Parathyroid adenoma (tissue), 2 donors: ENCODE data around the gene STON2.

Source experiments
- H2AFZ ChIP-seq: fragments of 300-600 bp; sonication (generic); one replicate; pipeline ENCODE4 v1.7.0; 2017; ENCODE audit warnings: antibody characterized with exemption, mild to moderate bottlenecking
- H3K27ac ChIP-seq: fragments of 300-600 bp; sonication (generic); one replicate; pipeline ENCODE4 v1.7.0; 2017
- H3K27me3 ChIP-seq: fragments of 300-600 bp; sonication (generic); one replicate; pipeline ENCODE4 v1.7.0; 2017; ENCODE audit warnings: low read length; ENCODE audit not compliant: control insufficient read depth, insufficient read depth
- H3K36me3 ChIP-seq: fragments of 300-600 bp; sonication (generic); one replicate; pipeline ENCODE4 v1.7.0; 2017; ENCODE audit warnings: low read length; ENCODE audit not compliant: control insufficient read depth, insufficient read depth
- H3K4me1 ChIP-seq: fragments of 300-600 bp; sonication (generic); one replicate; pipeline ENCODE4 v1.7.0; 2017; ENCODE audit warnings: control low read depth
- H3K4me2 ChIP-seq: fragments of 300-600 bp; sonication (generic); one replicate; pipeline ENCODE4 v1.7.0; 2017; ENCODE audit warnings: low read length
- H3K4me3 ChIP-seq: fragments of 300-600 bp; sonication (generic); one replicate; pipeline ENCODE4 v1.7.0; 2017; ENCODE audit warnings: low read depth, low read length
- H3K79me2 ChIP-seq: fragments of 300-600 bp; sonication (generic); one replicate; pipeline ENCODE4 v1.7.0; 2017; ENCODE audit warnings: control low read depth
- H3K9ac ChIP-seq: fragments of 300-600 bp; sonication (generic); one replicate; pipeline ENCODE4 v1.7.0; 2017; ENCODE audit warnings: mild to moderate bottlenecking
- H3K9me3 ChIP-seq: fragments of 300-600 bp; sonication (generic); one replicate; pipeline ENCODE4 v1.7.0; 2017; ENCODE audit warnings: low read length; ENCODE audit not compliant: control insufficient read depth
- TF ChIP-seq, protein P1 (sequence below): fragments of 300-600 bp; sonication (generic); IDR thresholded peaks from one replicate; pipeline ENCODE4 v1.7.0; 2017; ENCODE audit warnings: antibody characterized with exemption, mild to moderate bottlenecking
- donor health status: primary hyperparathyroidism.

The STON2 gene, protein sequence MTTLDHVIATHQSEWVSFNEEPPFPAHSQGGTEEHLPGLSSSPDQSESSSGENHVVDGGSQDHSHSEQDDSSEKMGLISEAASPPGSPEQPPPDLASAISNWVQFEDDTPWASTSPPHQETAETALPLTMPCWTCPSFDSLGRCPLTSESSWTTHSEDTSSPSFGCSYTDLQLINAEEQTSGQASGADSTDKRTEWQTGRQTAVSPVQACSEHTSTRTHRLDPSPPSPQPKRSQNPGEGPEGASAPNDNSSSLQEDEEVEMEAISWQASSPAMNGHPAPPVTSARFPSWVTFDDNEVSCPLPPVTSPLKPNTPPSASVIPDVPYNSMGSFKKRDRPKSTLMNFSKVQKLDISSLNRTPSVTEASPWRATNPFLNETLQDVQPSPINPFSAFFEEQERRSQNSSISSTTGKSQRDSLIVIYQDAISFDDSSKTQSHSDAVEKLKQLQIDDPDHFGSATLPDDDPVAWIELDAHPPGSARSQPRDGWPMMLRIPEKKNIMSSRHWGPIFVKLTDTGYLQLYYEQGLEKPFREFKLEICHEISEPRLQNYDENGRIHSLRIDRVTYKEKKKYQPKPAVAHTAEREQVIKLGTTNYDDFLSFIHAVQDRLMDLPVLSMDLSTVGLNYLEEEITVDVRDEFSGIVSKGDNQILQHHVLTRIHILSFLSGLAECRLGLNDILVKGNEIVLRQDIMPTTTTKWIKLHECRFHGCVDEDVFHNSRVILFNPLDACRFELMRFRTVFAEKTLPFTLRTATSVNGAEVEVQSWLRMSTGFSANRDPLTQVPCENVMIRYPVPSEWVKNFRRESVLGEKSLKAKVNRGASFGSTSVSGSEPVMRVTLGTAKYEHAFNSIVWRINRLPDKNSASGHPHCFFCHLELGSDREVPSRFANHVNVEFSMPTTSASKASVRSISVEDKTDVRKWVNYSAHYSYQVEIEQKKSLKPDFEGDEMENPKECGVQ

DNA sequence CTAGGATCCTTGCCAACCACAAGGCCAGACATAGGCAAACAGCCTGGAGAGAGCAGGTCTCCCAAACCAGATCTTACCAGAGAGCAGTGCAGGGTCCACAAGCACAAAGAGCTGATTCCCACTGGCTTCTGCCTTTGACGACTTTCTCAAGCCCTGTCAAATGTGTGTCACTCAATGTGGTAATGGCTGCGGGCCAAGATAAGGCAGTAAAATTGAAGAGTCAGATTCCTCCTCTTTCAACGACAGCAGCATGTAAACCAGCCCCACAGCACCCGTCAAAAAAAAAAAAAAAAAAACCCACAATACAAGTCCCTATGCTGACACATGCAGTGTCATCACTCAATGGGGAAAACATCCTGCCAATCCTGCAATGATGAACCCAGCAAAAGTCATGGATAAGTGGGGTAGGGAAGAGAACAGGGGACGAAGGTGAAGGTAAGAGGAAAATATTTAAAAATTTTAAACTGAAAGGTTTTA lies at the start of gene STON2:
STON2 (minus strand) TSS at position 123 of the 477 bp plus-strand sequence. CDS start 1,942 bp downstream, outside the sequence.
- Histone ChIP-seq H3K27ac (no peak within 1 kb of the TSS), H3K79me2 (no peaks in the 10 kb centered on the region), H3K27me3 (no peaks in the 10 kb centered on the region), H3K9ac (no peak within 1 kb of the TSS), H3K4me2 (no peak within 1 kb of the TSS), H2AFZ (no peak within 1 kb of the TSS), H3K36me3 (no peaks in the 10 kb centered on the region), H3K9me3 (no peaks in the 10 kb centered on the region), H3K4me3 (no peak within 1 kb of the TSS), H3K4me1 (no peaks in the 10 kb centered on the region)
- TF ChIP-seq, protein P1, sequence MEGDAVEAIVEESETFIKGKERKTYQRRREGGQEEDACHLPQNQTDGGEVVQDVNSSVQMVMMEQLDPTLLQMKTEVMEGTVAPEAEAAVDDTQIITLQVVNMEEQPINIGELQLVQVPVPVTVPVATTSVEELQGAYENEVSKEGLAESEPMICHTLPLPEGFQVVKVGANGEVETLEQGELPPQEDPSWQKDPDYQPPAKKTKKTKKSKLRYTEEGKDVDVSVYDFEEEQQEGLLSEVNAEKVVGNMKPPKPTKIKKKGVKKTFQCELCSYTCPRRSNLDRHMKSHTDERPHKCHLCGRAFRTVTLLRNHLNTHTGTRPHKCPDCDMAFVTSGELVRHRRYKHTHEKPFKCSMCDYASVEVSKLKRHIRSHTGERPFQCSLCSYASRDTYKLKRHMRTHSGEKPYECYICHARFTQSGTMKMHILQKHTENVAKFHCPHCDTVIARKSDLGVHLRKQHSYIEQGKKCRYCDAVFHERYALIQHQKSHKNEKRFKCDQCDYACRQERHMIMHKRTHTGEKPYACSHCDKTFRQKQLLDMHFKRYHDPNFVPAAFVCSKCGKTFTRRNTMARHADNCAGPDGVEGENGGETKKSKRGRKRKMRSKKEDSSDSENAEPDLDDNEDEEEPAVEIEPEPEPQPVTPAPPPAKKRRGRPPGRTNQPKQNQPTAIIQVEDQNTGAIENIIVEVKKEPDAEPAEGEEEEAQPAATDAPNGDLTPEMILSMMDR, result no peak

DNA sequence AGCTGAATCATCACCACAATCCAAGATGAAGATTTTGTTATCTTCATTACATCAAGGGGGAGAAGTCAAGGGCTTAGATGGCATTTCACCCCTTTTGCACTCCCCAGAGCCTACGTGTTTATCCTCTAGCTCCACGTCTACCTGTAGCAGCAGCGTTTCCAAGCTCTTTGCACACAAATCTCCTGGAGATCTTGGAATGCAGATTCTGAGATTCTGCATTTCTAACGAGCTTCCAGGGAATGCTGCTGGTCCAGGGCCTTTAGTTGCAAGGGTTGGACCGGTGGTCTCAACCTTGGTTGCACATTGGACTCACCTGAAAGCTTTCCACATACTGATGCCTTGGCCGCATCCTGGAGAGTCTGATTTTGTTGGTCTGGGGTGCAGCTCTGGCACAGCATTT lies 49.5 kb upstream of the STON2 start:
- H3K9ac ChIP-seq, result no peak overlapping the region
- H3K27ac ChIP-seq, result no peak overlapping the region
- TF ChIP-seq, protein P1, result no peak
- no peaks in the 10 kb centered on the region for H3K79me2 ChIP-seq
- no peak overlapping the region for H3K4me2 ChIP-seq
- H3K36me3 ChIP-seq, result no peaks in the 10 kb centered on the region
- no peaks in the 10 kb centered on the region for H3K4me1 ChIP-seq
- H3K27me3 ChIP-seq, result no peaks in the 10 kb centered on the region
- no peak overlapping the region for H3K4me3 ChIP-seq
- H2AFZ ChIP-seq, result peak overlapping the region; percentile 12
- H3K9me3 ChIP-seq, result no peaks in the 10 kb centered on the region

DNA sequence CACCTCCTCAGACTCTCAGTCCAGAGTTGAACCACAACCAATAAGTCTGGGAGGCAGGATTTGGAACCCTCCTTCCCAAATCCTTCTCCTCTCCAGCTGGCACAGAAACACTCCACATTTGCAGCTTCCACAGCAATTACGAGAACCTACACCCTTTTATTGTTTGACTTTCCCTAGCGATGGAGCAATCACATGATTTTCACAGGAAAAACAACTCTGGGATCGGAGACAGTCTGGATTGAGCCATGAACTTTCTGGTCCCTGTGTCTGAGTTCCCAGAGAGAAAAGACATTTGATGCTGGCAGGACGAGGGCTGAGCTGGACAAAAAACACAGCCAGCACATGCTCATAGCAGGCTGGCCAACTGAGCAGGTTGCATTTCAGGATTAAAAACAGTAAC lies 49.0 kb upstream of the STON2 start:
- Histone ChIP-seq H3K4me1 (no peaks in the 10 kb centered on the region), H3K36me3 (no peaks in the 10 kb centered on the region), H3K27me3 (no peaks in the 10 kb centered on the region), H3K9me3 (no peaks in the 10 kb centered on the region), H3K4me3 (no peak overlapping the region), H2AFZ (peak overlapping the region; percentile 12), H3K9ac (no peak overlapping the region), H3K27ac (no peak overlapping the region), H3K4me2 (no peak overlapping the region), H3K79me2 (no peaks in the 10 kb centered on the region)
- TF ChIP-seq, protein P1, result no peak

DNA sequence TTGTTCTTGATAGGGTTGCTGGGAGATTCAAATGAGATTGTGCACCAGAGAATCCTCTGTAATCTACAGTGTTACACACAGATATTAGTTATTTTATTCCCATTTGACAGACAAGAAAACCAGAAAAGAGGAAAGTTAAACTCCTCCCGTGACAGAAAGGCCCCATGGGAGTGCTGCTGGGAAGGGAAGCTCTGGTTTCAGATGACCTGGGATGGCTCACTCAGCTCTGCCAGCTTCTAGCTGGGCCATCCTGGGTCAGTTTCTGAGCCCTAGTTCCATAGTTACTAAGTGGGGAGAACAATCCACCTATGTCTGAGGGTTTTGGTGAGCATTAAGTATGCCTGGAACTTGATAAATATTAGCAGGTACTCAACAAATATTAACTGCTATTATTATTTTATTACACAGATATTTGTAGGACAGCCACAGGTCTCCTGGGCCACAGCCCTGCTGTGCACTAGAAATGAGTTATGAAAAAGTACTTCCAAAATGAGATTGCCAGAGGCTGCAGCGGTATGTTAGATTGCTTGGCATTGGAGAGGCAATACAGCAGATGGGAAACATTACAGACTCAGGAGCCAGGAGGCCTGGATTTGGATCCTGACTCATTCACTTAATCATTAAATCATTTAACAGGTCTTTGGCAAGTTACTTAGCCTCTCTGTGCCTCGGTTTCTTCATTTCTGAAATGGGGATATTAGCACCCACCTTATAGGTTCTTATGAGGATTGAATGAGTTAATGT lies 47.1 kb upstream of the STON2 start:
- Histone ChIP-seq H3K4me1 (no peaks in the 10 kb centered on the region), H2AFZ (no peak overlapping the region), H3K9me3 (no peaks in the 10 kb centered on the region), H3K79me2 (no peaks in the 10 kb centered on the region), H3K4me2 (no peak overlapping the region), H3K4me3 (no peak overlapping the region), H3K9ac (no peak overlapping the region), H3K36me3 (no peaks in the 10 kb centered on the region), H3K27me3 (no peaks in the 10 kb centered on the region), H3K27ac (no peak overlapping the region)
- TF ChIP-seq, protein P1, result no peak
